AG04450 (cell line): ENCODE measurements around the gene RPL22. TPM values are rescaled to one million over a fixed set of nuclear protein-coding genes. Genes with fewer than 3 reads are reported as not detected.

Source experiments
- CTCF ChIA-PET: fragments of 300-600, 350-600 bp; formaldehyde crosslinking; extraction: SDS; loops from one replicate; lab custom pipeline; 2022; ENCODE audit warnings: antibody characterized with exemption, inconsistent platforms; lab: Charles Lee
- POLR2A ChIA-PET: fragments of 350-600 bp; formaldehyde crosslinking; extraction: SDS; loops from one replicate; lab custom pipeline; 2021; ENCODE audit warnings: antibody characterized with exemption, inconsistent platforms; lab: Yijun Ruan, JAX
- DNase-seq: peaks from one replicate; pipeline ENCODE4 v3.0.0-alpha.2; 2011; ENCODE audit warnings: low read depth, low spot score
- H3K27ac ChIP-seq: one replicate; pipeline ENCODE4 v1.5.1; 2012; ENCODE audit warnings: low read depth, low read length, control low read depth
- H3K27me3 ChIP-seq: one replicate; pipeline ENCODE4 v1.6.0; 2012; ENCODE audit warnings: low read length; ENCODE audit not compliant: control insufficient read depth, insufficient read depth
- H3K4me3 ChIP-seq: 2 replicates; pipeline ENCODE4 v1.5.1; 2011; ENCODE audit warnings: mild to moderate bottlenecking, low read depth, low read length, control low read depth
- H3K9me3 ChIP-seq: 2 replicates; pipeline ENCODE4 v1.5.1; 2012; ENCODE audit warnings: low read length; ENCODE audit not compliant: control insufficient read depth, insufficient read depth
- polyA plus RNA-seq: library from polyadenylated mRNA; depleted of rRNA; stranded (reverse); fragments of >200 nt; gene quantifications from 2 replicates; pipeline ENCODE4 v1.2.3, GENCODE V29; 2011
- TF ChIP-seq, protein P1 (sequence below): IDR thresholded peaks from 2 replicates; pipeline ENCODE4 v1.5.1; 2011; ENCODE audit warnings: low read depth, low read length, control low read depth, inconsistent platforms

Gene RPL22
- polyA plus RNA-seq, 1 experiment: 393 TPM

DNA sequence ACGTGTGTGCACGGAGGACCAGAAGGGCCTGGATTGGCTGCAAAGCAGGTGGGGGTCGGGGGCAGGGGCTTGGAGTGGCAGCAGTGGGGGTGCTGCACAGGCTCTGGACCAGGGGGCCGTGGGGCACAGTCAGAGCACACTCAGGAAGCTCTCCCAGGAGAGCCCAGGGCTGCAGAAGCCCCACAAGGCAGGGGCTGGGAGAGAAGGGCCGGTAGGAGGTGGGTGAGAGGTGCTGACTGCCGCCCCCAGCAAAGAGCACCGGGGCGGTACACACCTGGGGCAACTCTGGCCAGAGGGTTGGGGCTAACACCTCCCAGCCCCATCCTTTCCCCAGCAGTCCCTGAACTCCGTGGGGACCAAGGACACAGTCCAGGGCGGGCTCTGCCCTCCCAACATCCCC lies 33.2 kb downstream of the RPL22 start:
- DNase-seq: no peak
- TF ChIP-seq, protein P1, sequence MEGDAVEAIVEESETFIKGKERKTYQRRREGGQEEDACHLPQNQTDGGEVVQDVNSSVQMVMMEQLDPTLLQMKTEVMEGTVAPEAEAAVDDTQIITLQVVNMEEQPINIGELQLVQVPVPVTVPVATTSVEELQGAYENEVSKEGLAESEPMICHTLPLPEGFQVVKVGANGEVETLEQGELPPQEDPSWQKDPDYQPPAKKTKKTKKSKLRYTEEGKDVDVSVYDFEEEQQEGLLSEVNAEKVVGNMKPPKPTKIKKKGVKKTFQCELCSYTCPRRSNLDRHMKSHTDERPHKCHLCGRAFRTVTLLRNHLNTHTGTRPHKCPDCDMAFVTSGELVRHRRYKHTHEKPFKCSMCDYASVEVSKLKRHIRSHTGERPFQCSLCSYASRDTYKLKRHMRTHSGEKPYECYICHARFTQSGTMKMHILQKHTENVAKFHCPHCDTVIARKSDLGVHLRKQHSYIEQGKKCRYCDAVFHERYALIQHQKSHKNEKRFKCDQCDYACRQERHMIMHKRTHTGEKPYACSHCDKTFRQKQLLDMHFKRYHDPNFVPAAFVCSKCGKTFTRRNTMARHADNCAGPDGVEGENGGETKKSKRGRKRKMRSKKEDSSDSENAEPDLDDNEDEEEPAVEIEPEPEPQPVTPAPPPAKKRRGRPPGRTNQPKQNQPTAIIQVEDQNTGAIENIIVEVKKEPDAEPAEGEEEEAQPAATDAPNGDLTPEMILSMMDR: no peak
- H3K9me3 ChIP-seq: no peaks in the 10 kb centered on the region; the same call in 1 of the 2 replicates
- H3K4me3 ChIP-seq: no peak overlapping the region
- no peak overlapping the region for H3K27ac ChIP-seq
- CTCF ChIA-PET: no interaction called here
- POLR2A ChIA-PET: no interaction called here
- peaks cover 28% of the 10 kb centered on the region for H3K27me3 ChIP-seq

DNA sequence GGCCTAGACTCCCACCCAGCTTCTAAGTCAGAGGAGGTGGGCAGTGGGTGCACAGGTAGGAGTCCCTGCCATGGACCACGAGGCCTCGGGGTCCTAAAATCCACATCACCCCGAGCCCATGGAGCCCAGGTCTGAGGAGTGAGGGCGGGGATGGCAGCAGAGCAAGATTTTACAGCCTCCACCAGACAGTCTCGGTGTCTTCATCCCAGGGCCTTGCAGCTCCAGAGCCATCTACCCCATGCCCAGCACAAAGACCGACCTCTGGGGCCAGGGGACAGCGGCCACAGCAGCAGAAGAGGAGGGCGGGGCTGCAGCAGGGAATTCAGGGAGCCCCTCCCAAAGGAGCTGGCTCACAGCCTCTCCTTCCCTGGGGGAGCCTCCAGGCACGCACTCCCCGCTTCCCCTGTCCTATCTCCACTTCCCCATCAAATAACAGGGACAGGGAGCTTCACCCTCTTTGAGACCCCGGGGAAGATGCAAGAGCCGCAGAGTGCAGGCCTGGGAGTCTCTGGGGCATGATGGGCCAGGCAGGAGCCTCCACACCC lies 33.9 kb downstream of the RPL22 start:
- ChIA-PET POLR2A (no interaction called here), CTCF (no interaction called here)
- Histone ChIP-seq H3K27me3 (peaks cover 26% of the 10 kb centered on the region), H3K4me3 (no peak overlapping the region), H3K27ac (no peak overlapping the region), H3K9me3 (no peaks in the 10 kb centered on the region; the same call in 1 of the 2 replicates)
- no peak for DNase-seq
- TF ChIP-seq, protein P1: no peak

DNA sequence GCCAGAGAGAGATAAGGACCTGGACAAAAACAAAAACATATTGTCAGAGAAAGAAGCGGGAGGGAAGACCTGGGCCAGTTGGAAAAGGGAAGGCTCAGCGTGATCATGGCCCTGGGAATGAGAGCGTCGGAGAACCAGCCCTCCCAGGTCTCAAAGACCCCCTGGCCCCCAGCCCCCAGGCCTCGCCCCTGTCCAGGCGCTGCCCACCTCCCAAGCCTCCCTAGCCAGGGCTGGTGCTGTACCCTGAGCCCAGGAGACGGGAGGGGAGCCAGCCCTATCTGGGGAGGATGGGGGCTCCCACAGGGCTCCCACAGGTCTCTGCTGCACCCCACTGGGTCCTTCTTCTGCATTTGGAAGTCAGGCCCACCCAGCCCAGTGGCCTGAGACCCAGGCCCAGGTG lies 34.4 kb downstream of the RPL22 start:
- Histone ChIP-seq H3K4me3 (no peak overlapping the region), H3K9me3 (no peaks in the 10 kb centered on the region; the same call in 1 of the 2 replicates), H3K27me3 (peaks cover 26% of the 10 kb centered on the region), H3K27ac (no peak overlapping the region)
- ChIA-PET POLR2A (no interaction called here), CTCF (no interaction called here)
- no peak for DNase-seq
- TF ChIP-seq, protein P1: no peak

- CTCF ChIA-PET: no interaction called here
- no peak overlapping the region for H3K27ac ChIP-seq
These were observed 35.3 kb downstream of the RPL22 start for GRCh38 chr1:6163973-6164617.

More at GRCh38 chr1:6163973-6164617, 35.3 kb downstream of the RPL22 start:
- Histone ChIP-seq H3K9me3 (no peaks in the 10 kb centered on the region; the same call in 1 of the 2 replicates), H3K27me3 (peaks cover 29% of the 10 kb centered on the region), H3K4me3 (no peak overlapping the region)
- POLR2A ChIA-PET: no interaction called here
- DNase-seq: no peak
- TF ChIP-seq, protein P1: no peak
